HG03342 (cell line): Measurements from ENCODE around the gene CACFD1.

Experiments used
- ATAC-seq: cut with Tn5 transposase; IDR thresholded peaks from one replicate; pipeline ENCODE4 v1.9.1; 2021; ENCODE audit warnings: mild to moderate bottlenecking, moderate library complexity; ENCODE audit not compliant: unreplicated experiment

The CACFD1 gene

GRCh38 chr9:133459476-133460404 is at the start of gene CACFD1:
TSS of gene CACFD1 (plus strand) at chr9:133459978. CDS start at chr9:133460067, 89 bp downstream.
- ATAC-seq: peak; percentile 71

- ATAC-seq: no peak
Measured at GRCh38 chr9:133415170-133415569, 44.6 kb upstream of the CACFD1 start.

- peak; percentile 73 for ATAC-seq
Measured at GRCh38 chr9:133417541-133418461, 42.0 kb upstream of the CACFD1 start, which contains the start of gene REXO4. TSS of gene REXO4 (minus strand) at chr9:133418010. CDS start at chr9:133417844, 166 bp downstream.

GRCh38 chr9:133419005-133419404 is 40.8 kb upstream of the CACFD1 start:
- no peak for ATAC-seq

- ATAC-seq: no peak
Measured at GRCh38 chr9:133420392-133420827, 39.4 kb upstream of the CACFD1 start.

- no peak for ATAC-seq
Measured at GRCh38 chr9:133421615-133422542, 37.9 kb upstream of the CACFD1 start, which contains the start of gene ADAMTS13. TSS of gene ADAMTS13 (plus strand) at chr9:133422367. CDS start at chr9:133422444, 77 bp downstream.

- no peak for ATAC-seq
Measured at GRCh38 chr9:133423216-133423615, 36.6 kb upstream of the CACFD1 start.

- no peak for ATAC-seq
Measured at GRCh38 chr9:133424187-133424586, 35.6 kb upstream of the CACFD1 start.

- no peak for ATAC-seq
Measured at GRCh38 chr9:133425049-133425632, 34.6 kb upstream of the CACFD1 start.

GRCh38 chr9:133426011-133426410 is 33.8 kb upstream of the CACFD1 start:
- no peak for ATAC-seq

GRCh38 chr9:133427658-133428348 is 32.0 kb upstream of the CACFD1 start:
- no peak for ATAC-seq

GRCh38 chr9:133428617-133429101 is 31.1 kb upstream of the CACFD1 start:
- ATAC-seq: no peak

- no peak for ATAC-seq
Measured at GRCh38 chr9:133429214-133429613, 30.6 kb upstream of the CACFD1 start.

GRCh38 chr9:133429641-133430161 is 30.1 kb upstream of the CACFD1 start:
- no peak for ATAC-seq

GRCh38 chr9:133430244-133430643 is 29.5 kb upstream of the CACFD1 start:
- no peak for ATAC-seq

GRCh38 chr9:133433351-133433843 is 26.4 kb upstream of the CACFD1 start:
- ATAC-seq: no peak

GRCh38 chr9:133436681-133437080 is 23.1 kb upstream of the CACFD1 start:
- ATAC-seq: no peak

GRCh38 chr9:133437753-133438531 is 21.8 kb upstream of the CACFD1 start:
- no peak for ATAC-seq
